NCI-H128 (cell line): Measurements from ENCODE around the gene GABRG3.

Source experiments
- DNase-seq: peaks from one replicate; lab custom pipeline; 2025; ENCODE audit not compliant: unreplicated experiment; lab: John Stamatoyannopoulos, UW

Gene GABRG3

GRCh38 chr15:27062951-27063350 is 92.0 kb downstream of the GABRG3 start:
- no peak for DNase-seq

- no peak for DNase-seq
Observed at GRCh38 chr15:27064080-27064479, 93.1 kb downstream of the GABRG3 start.

- no peak for DNase-seq
Observed at GRCh38 chr15:27065151-27065550, 94.2 kb downstream of the GABRG3 start.

- DNase-seq, result no peak
Observed at GRCh38 chr15:27065785-27066184, 94.8 kb downstream of the GABRG3 start.

GRCh38 chr15:27066446-27066845 is 95.5 kb downstream of the GABRG3 start:
- no peak for DNase-seq

GRCh38 chr15:27067175-27067574 is 96.2 kb downstream of the GABRG3 start:
- no peak for DNase-seq

- no peak for DNase-seq
Observed at GRCh38 chr15:27070841-27071240, 99.9 kb downstream of the GABRG3 start.

GRCh38 chr15:27074179-27074578 is 103.2 kb downstream of the GABRG3 start:
- no peak for DNase-seq

GRCh38 chr15:27077790-27078189 is 106.8 kb downstream of the GABRG3 start:
- no peak for DNase-seq

GRCh38 chr15:27081676-27082418 is 110.9 kb downstream of the GABRG3 start:
- DNase-seq, result no peak

- DNase-seq, result no peak
Observed at GRCh38 chr15:27082526-27082925, 111.5 kb downstream of the GABRG3 start.

- DNase-seq, result peak; percentile 18
Observed at GRCh38 chr15:27084844-27085243, 113.9 kb downstream of the GABRG3 start.

GRCh38 chr15:27086149-27086548 is 115.2 kb downstream of the GABRG3 start:
- DNase-seq, result no peak

GRCh38 chr15:27086805-27087204 is 115.8 kb downstream of the GABRG3 start:
- no peak for DNase-seq

- no peak for DNase-seq
Observed at GRCh38 chr15:27087651-27088583, 116.9 kb downstream of the GABRG3 start.

GRCh38 chr15:27088584-27089232 is 117.7 kb downstream of the GABRG3 start:
- DNase-seq, result no peak

GRCh38 chr15:27089233-27089586 is 118.2 kb downstream of the GABRG3 start:
- no peak for DNase-seq

GRCh38 chr15:27089676-27090075 is 118.7 kb downstream of the GABRG3 start:
- DNase-seq, result no peak

- DNase-seq, result no peak
Observed at GRCh38 chr15:27091270-27091940, 120.4 kb downstream of the GABRG3 start.

GRCh38 chr15:27092390-27092789 is 121.4 kb downstream of the GABRG3 start:
- DNase-seq, result no peak

- DNase-seq, result no peak
Observed at GRCh38 chr15:27094235-27094634, 123.3 kb downstream of the GABRG3 start.
